HG03103 (cell line): ENCODE measurements around the gene PTGR2.
"Not testable (repeated sequence)": the region's sequence is repeated elsewhere in the genome, so short reads cannot be mapped to it uniquely, and the experiment has no call there.

Source experiments
- ATAC-seq: cut with Tn5 transposase; IDR thresholded peaks from one replicate; pipeline ENCODE4 v1.9.1; 2021; ENCODE audit warnings: low read depth; ENCODE audit not compliant: unreplicated experiment

Gene PTGR2

DNA sequence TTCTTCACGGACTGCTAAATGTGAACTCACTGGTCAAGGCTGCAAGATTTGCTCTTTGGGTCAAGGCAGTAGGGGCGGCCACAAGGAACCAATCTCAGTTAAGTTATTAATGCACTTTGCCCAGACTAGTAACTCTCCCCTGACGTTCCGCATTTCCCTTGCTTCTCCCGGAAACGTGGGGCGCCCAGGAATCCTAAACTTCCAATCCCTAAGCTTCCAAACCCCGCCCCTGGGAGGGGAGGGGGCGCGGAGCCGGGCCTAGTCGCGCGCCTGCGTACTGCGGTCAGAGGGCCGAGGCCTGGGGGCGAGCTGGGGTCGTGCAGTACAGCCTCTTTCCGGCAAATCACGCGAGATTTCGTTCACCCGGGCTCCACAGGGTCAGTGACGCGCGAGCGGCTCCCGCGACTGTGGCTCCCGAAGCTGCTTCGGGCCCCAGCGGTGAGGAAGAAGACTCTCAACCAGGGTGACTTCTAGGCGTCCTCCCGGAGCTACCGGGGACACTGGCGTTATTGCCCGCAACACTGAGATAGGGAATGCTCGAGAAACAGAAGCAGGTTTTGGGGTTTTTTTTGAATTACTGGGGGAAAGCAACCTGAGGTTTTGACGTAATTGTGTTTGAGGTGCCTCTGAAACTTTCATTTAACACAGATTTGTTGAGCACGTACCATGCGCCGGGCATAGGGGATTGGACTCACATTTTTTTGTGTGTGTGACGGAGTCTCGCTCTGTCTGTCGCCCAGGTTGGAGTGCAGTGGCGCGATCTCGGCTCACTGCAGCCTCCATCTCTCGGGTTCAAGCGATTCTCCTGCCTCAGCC lies at the start of gene PTGR2:
Gene PTGR2, plus strand, starts transcription at position 265 of the 816 bp plus-strand sequence. CDS start 7,032 bp downstream, outside the sequence.
- peak; percentile 85 for ATAC-seq

DNA sequence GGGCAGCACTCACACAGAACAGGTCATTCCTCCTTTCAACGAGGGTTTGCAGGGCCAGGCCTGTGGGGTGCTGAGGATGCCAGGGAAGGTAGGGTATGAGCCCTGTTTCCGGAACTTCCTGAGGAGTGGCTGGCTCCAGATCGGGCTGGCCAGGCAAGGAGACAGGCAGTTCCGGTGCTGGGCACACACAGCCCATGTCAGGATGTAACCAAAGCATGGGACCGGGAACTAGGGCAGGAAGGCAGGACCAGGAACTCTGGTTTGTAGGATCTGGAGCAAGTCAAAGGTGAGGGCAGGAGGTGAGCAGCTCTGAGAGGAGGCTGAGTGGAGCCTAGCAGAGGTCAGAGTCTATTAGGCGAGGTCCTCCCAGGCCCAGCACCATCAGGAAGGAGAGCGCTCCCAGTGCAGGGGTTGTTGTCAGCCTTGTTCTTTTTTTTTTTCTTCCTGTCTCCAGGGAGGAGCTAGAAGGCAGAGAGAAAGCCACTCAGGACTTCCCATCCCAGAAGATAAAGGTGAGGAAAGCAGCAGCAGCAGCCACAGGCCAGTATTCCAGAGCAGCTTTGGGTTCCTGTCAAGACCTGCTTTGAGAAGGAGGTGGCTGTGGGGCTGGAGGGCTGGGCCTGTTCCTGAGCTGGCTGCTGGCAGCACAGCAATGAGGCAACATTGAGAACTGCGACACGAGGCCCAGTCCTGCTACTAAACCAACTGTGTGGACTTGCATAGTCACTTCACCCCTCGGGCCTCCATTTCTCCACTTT lies 49.0 kb upstream of the PTGR2 start:
- ATAC-seq: no peak

DNA sequence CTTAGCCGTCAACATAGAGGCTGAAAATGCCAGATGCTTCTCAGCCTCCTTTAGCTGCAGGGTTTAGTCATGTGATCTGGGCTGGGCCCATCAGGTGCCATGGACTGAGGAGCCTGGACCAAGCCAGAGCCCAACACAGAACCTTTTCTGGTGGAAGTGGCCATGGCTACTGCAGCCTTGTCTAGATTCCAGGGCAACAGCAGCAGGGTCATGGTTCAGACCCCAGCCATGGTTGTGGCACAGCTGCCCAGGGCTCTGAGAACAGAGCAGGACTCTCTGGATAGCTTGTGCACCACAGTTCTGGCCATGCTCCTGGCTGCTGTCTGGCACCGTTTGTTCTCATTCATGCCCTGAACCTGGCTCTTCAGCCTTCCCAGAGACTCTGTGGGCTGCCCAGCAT lies 47.0 kb upstream of the PTGR2 start:
- no peak for ATAC-seq

DNA sequence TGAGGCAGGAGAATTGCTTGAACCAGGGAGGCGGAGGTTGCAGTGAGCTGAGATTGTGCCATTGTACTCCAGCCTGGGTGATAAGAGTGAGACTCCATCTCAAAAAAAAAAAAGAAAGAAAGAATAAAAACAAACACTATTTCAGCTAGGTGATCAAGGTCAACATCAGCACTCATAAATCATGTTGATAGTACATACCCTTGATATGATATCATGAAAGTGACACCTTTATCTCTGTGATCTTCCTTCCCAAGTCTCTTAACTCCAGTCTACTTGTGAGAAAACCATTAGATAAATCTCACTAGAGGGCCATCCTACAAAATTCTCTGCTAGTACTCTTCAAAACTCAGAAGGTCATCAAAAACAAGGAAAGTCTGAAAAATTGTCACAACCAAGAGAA lies 44.2 kb upstream of the PTGR2 start:
- ATAC-seq: no peak

DNA sequence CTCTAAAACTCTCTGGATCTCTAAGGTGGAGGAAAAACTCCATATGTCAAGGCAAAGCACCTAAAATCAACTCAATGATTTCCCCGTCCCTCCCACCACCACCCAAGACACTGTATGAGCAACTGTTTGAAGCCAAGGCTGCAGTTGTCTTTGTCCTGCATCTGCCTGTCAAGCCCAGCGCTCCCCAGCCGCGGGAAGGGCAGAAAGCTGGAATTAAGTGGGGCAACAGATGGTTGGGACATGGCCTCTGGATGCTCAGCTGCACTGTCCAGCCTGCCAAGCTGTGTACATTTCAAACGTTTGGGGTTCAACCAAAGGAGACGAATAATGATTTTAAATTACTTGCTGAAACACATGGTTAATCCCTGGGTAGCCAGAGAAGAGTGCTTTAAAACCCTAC lies 42.2 kb upstream of the PTGR2 start:
- no peak for ATAC-seq

DNA sequence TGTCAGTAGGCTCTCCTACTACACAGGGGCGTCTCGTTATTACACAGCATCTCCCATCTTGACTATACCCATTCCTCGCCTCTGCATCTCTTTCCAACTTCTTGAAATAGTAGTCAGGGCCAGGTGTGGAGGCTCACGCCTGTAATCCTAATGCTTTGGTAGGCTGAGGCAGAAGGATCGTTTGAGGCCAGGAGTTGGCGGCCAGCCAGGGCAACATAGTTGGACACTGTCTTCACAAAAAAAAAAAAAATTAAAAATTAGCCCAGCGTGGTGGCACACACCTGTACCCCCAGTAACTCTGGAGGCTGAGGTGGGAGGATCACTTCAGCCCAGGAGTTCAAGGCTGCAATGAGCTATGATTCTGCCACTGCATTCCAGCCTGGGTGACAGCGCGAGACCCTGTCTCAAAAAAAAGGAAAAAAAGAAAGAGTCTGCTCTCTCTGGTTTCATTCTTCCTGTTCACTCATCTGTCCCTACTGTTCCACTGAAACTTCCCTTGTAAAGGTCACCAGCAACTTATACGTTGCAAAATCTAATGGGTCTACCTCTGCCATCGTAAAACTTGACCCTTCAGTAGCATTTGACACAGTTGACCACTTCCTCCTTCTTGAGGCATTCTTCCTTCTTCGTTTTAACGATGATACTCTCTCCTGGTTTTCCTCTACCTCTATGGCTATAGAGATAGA lies 41.0 kb upstream of the PTGR2 start:
- ATAC-seq: no peak

DNA sequence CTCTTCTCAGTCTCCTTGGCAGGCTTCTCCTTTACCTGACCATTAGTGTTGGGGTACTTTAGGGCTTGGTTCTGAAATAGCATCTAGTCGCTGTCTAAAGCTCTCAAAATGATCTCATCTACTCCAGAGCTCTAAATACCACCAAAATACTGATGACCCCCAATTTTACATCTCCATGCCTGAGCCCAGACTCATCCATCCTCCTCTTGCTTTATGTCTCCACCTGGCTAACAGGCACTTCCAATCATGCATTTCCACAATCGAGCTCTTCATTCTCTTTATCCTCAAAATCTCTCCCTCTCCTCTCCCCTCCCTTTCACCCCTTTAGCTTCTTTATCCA lies 40.5 kb upstream of the PTGR2 start:
- ATAC-seq: no peak

DNA sequence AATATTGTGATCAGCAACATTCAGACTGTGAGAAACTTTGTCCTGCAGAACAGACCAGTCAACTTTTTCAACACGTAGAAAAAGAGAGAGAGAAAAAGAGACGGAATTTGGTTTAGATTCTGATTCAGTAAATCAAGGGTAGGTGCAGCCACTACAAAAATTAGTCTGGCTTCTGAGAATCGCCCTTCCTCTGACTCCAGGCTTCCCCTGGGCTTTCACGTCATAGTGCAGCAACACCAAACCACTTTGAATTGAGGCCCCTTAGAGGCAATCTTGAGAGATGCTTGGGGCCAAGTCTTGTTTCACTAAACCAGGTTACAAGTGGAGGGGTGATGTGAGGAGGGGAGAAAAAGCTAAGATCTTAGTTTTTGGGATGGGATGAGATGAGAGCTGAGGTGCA lies 37.5 kb upstream of the PTGR2 start:
- no peak for ATAC-seq

DNA sequence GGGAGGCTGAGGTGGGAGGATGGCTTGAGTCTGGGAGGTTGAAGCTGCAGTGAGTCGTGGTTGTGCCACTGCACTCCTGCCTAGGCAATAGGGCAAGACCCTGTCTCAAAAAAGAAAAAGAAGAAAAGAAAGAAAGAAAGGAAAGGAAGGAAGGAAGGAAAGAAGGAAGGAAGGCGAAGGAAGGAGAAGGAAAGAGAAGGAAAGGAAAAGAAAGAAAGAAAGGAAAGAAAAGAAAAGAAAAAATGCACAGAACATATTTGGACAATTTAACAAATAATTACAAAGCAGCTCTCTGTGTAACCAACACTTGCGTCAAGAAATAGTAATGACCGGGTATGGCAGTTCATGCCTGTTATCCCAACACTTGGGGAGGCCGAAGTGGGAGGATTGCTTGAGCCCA lies 35.8 kb upstream of the PTGR2 start:
- ATAC-seq: no peak

DNA sequence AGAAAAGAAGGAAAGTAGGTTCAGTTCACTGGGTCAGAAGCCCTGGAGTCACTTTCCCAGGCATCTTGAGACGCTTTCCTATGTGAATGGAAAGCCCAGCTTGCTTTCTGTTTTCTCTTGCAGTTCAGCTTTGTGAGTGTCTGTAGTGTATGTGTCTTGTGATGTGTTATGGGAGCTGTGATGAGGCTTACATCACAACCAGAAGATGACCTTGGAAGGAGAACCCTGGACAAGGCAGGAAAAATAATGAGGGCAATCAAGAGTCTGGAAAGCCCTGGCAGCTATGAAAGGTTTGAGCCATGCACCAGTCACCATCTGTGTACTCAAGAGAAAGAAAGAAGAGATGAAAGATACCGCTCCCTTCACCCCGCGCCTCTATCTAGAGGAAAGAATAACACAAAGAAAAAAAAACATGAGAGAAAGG lies 35.2 kb upstream of the PTGR2 start:
- ATAC-seq: no peak

DNA sequence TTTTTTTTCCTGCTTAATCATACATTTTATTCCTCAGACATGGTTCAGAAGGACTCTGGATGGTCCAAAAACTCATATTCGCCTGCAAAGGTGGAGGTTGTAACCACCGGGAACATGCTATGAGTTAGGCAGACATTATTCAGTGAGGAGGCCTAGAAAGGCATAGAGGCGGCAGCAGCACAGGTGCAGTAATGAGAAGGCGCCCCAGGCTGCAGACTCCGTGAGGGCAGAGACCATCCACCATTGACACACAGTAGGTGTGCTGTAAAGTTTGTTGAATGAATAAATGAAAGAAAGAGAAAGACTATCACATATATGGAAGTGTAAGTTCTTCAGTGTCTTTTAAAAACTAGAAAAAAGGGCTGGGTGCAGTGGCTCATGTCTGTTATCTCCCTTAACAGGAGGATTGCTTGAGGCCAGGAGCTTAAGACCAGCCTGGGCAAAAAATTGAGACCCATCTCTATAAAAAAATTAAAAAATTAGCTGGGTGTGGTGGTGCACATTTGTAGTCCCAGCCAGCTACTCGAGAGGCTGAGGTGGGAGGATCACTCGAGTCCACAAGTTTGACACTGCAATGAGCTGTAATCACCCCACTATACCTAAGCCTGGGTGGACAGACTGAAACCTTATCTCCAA lies 34.5 kb upstream of the PTGR2 start:
- ATAC-seq: no peak

DNA sequence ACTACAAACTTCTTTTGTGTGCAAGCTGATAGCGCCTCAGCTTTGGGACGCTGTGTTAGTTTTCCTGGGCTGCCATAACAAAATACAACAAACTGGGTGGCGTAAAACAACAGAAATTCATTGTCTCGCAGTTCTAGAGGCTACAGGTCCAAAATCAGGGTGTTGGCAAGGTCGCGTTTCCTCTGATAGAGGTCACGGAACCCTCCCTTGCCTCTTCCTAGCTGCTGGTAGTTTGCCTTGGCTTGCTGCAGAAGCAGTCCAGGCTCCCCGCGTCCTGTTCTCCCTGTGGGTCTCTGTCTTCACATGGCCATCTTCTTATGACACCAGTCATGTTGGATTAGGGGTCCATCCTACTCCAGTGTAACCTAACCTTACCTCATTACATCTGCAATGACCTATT lies 32.8 kb upstream of the PTGR2 start:
- no peak for ATAC-seq

DNA sequence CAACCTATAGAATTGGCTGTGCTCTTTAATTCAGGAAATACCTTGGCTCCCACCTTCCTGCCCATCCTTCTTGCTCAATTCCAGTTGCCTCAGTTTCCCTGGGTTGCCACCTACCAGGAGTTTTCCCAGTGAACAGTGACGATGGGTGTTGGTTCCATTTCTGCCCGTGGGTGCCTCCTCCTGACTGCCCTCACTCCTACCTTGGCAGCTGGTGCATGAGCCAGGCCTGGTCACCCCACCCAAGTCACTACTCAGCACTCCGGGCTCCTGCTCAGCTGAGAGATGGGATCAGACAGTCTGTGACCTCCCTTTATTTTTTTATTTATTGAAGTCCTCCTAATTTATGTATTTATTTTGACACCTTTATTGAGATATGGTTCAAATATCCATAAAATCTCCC lies 31.0 kb upstream of the PTGR2 start:
- no peak for ATAC-seq

DNA sequence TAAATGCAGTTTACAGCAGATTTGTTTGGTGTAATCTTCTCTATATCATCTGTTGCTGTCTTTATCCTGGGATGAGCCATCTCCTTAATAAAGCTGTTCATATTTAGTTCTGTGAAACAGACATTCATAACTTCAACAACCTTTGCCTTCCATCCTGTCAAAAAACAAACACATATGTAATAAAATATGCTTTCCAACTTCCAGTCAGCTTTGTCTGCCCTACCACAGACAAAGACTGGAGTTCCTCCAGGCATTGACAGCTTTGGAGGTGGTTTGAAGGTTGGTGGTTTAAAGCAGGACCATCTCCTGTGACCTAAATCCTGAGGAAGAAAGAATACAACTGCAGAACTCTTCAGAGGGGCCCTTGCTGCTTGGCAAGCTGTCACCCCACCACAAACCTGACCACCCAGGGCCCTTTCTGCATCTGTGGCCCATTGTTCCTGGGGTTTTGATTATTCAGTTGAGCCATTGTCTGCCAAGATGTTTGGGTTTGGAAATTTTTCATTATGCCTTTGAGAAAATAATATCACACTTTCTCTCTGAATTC lies 28.2 kb upstream of the PTGR2 start:
- no peak for ATAC-seq

DNA sequence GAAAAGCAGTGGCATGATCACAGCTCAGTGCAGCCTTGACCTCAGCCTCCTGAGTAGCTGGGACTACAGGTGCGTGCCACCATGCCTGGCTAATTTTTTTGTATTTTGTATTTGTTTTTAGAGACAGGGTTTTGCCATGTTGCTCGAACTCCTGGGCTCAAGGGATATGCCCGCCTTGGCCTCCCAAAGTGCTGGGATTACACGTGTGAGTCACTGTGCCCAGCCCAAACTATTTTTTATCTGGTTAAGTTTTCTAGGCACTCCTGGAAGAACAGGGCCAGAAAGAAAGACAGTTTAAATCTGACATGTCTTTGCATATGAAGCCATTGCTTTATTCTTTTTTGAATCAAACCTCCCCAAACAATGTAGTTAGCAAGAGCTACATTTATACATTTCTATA lies 27.5 kb upstream of the PTGR2 start:
- ATAC-seq: no peak

DNA sequence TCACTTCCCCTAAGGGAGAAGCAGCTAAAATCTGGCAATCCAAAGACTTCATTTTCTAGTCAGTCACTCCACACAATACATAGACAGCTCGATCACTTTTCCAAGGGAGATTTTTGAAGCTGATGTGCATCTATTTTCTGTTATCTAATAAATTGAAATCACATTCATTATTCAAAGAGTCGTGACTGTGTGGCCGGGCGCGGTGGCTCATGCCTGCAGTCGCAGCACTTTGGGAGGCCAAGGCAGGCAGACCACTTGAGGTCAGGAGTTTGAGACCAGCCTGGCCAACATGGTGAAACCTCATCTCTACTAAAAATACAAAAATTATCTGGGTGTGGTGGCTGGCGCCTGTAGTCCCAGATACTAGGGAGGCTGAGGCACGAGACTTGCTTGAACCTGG lies 27.1 kb upstream of the PTGR2 start:
- ATAC-seq: no peak

DNA sequence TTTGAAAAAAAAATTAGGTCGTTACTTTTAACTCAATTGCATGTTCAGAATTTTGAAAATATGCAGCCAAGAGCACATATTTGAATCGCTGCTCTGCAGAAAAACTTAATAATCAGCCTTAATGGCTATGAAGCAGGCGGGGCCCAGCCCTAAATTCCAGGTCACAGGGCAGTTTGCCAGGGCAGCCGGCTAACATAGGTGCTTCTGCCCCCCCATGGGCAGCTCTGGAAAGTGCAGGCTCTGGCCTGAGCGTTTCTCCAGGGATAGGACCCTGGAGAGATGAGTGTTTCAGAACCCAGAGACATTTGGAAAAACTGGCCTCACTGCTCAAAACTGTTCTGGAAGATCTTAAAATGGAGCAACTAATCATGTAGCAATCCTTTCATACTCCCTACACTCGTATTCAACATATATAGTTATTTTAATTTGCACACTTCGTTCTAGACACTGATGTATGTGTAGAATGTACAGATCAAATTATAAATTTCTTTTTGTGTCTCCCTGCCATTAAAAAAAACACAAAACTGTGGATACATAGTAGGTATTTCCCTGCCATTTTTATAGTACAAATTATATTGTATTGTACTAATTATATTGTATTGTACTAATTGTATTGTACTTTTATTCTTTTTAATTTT lies 26.0 kb upstream of the PTGR2 start:
- no peak for ATAC-seq

DNA sequence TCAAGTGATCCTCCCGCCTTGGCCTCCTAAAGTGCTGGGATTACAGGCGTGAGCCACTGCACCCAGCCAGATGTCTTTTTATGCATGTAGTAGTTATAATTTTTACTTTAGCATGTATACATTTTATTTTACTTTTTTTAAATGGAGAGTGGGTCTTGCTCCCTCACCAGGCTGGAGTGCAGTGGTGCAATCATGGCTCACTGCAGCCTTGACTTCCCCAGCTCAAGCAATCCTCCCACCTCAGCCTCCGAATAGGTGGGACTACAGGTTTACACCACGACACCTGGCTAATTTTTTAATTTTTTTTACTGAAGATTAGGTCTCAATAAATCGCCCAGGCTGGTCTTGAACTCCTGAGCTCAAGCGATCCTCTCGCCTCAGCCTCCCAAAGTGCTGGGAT lies 24.4 kb upstream of the PTGR2 start:
- ATAC-seq: not testable (repeated sequence)

DNA sequence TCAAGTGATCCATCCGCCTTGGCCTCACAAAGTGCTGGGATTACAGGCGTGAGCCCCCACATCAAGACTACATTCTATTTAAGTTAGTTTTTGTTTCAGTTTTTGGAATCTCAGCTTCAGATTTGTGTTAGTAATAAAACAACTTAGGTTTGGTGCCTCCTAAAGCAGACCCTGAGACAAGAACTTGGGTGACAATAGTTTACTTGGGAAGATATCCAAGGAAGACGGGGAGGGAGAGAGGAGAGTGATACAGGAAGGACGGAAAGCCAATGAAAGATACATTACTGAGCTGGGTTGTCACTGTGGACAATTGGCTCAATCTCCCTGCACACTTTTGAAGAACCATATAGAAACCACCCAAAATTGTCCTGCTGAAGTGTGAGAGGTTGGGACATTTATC lies 22.6 kb upstream of the PTGR2 start:
- ATAC-seq: no peak
